Measurements from ENCODE around the gene RETREG3.
"Not testable (repeated sequence)": the region's sequence is repeated elsewhere in the genome, so short reads cannot be mapped to it uniquely, and the experiment has no call there.

The RETREG3 gene, protein sequence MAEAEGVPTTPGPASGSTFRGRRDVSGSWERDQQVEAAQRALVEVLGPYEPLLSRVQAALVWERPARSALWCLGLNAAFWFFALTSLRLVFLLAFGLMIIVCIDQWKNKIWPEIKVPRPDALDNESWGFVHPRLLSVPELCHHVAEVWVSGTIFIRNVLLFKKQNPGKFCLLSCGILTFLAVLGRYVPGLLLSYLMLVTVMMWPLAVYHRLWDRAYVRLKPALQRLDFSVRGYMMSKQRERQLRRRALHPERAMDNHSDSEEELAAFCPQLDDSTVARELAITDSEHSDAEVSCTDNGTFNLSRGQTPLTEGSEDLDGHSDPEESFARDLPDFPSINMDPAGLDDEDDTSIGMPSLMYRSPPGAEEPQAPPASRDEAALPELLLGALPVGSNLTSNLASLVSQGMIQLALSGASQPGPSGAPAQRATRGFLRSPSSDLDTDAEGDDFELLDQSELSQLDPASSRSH

DNA sequence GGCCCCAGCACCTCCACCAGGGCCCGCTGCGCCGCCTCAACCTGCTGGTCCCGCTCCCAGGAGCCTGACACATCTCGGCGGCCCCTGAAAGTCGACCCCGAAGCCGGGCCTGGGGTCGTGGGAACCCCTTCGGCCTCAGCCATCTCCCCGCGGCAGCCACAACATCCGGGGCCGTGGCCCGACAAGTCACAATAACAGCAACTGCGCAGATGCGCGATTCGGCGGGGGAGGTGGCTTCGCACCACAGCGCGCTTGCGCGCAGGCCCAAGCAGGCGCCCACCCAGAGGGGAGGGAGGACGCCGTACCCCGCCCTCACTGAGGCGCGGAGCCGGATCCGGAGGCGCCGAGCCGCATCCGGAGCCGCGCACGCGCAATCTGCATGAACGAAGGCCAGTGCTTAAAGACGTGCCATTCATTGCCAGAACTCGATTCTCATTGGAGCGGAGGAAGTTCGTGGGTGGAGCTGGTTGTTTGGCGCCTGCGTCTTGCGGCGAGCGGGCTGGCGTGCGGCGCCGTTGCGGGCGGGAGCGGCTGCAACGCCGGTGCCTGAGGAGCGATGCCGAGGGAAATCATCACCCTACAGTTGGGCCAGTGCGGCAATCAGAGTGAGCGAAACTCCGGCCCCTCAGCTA, at the start of gene RETREG3, which contains the start of gene TUBG1:
TSS of gene RETREG3 (minus strand) at position 193 of the 632 bp plus-strand sequence. CDS start at position 143, 50 bp downstream.
TSS of gene TUBG1 (plus strand) at position 502 of the 632 bp plus-strand sequence. CDS start at position 557, 55 bp downstream.
- DNase-seq (ENCODE audit: low spot score), result peak; percentile 99

DNA sequence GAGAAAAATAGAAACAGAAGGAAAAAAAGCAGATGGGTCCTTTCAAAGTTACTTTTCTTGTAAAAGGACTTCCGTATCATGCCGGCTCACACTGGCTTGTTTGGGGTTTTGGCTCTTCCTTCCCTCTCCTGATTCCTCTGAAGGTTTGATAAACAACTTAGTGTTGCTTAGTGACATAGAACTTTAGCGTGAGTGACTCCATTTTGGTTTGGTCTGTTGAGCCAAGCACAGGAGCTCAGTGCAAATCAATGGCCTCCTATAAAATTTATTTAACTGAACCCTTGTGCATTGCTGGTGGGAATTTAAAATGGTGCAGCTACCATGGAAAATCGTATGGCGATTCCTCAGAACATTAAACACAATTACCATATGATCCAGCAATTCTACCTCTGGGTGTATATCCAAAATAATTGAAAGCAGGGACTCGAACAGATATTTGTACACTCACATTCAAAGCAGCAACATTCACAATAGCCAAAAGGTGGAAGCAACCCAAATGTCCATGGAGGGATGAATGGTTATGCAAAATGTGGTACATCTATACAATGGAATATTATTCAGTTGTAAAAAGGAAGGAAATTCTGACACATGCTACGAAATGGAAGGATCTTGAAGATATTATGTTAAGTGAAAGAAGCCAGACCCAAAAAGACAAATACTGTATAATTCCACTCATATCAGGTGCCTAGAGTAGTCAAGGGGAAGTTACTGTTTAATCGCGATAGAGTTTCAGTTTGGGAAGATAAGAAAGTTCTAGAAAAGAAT, 48.8 kb upstream of the RETREG3 start:
- no peak for DNase-seq (ENCODE audit: low spot score)

DNA sequence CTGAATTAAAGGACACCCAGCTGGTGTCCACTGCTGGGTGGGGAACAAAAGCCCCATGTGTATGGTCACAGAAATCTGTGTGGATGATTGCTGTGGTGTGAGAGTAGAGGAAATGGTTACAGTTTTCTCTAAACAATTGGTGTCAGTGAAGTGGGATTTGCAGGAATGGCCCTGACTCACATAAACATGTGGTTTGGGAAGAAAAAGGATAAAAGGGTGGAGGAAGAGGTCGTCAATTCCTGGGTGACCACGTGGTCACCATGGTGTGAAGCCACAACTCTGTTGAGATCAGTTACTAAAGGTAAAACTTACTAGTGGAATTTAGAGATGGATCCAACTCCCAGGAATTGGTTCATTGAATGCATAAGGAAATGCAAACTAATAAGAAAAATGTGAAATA, 46.4 kb upstream of the RETREG3 start:
- no peak for DNase-seq (ENCODE audit: low spot score)

DNA sequence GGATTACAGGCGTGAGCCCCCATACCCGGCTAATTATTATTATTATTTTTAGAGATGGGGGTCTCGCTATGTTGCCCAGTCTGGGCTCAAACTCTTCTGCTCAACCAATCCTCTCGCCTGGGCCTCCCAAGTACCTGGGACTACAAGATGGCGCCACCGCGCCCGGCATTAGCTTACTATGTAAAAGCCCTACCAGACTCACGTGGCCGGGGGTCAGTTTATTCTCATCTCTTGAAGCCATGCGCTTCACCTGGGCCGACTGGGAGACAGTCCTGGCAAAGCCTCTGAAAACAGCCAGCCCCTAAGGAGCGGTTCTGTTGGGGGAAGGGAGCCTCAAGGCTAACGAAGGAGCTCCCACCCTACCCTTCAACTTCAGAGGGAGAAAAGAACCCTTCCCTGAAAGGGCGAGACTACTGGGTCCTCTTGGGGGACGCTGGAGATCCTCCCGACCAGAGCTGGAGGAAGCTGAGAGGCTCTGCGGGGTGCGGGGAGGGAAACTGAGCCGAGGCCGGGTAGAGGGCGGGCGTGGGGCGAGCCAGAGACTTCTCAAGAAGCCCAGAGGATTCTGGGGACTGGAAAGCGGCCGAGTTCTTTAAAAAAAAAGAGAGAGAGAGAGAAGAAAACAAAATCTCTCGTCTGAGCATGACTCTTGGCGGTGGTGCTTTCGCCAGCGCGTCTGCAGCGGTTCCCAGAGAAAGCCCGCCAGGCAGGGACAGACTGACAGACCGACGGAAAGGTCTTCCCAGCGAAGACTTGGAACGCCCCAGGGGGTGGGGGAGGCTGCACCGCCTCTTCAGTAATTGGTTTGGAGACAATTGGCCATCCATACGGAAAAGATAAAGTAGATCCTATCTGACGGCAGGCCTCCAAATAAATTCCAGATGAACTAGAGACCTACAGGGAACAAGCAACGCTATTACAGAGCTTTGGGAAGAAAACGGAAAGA, 44.3 kb upstream of the RETREG3 start:
- DNase-seq (ENCODE audit: low spot score), result peak; percentile 70

DNA sequence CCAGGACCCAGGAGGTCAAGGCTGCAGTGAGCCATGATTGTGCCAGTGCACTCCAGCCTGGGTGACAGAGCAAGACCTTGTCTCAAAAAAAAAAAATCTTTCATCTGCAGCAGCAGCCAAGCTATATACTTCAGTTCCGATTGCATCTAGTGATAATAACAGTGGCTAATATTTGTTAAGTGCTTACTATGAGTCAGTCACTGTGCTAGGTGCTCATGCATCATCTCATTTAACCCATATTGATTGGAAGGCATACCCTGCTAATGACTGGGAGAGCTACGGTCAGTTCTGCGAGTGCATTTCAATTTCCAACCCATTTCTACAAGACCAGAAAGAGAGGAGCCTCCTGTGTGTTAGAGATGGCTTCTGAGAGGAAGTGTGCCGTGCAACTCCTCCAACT, 42.2 kb upstream of the RETREG3 start:
- no peak for DNase-seq (ENCODE audit: low spot score)

DNA sequence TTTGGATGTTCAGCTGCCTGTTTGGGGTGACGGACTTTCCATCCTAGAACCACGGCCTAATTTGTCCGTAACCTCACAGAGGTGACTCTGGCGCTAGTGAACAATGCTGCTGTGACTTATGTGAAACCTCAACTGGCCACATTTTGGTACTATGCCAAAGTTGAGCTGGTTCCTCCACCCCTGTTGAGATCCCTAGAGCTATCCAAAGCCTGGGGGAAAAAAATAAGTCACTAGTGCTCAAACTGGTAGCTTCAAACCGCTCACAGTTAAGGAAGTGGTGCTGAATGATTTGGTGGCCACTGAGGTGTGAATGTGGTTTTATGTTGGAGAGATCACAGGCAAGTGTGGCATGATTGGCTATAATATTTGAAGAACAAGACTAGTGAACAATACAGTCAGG, 38.6 kb upstream of the RETREG3 start:
- no peak for DNase-seq (ENCODE audit: low spot score)

DNA sequence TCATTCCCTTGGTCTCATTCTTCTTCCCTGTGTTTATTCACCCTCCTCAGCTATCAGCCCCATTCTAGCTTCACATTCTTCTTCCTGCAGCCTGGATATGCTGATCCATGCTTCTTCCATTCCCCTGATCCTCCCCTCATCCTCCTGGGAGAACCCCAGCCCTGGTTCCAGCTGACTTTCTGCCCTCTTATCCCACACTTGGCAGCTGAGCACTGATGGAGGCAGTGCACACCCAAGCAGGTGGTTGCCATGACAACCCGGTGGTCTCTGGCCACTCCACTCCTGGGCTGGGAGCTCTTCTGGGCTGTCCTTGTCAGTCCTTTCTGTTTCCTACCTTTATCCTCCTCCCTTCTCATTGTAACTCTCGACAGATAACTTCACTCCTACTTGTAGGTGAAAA, 33.2 kb upstream of the RETREG3 start:
- no peak for DNase-seq (ENCODE audit: low spot score)

DNA sequence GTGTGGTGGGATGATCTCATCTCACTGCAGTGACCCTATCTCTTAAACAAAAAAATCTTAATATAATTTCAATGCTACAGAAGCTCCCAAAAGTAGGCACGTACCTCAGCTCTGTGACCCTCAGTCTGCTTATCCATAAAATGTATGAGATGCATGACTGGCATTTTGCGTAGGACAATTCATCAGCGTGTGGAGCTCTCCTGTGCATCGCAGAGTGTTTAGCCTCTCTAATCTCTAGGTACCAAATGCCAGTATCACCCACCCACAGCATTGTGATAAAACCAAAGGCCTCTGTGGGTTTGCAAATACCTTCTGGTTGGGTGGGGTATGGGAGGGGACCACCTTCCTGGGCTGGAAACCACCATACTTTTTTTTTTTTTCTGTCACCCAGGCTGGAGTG, 30.9 kb upstream of the RETREG3 start:
- no peak for DNase-seq (ENCODE audit: low spot score)

DNA sequence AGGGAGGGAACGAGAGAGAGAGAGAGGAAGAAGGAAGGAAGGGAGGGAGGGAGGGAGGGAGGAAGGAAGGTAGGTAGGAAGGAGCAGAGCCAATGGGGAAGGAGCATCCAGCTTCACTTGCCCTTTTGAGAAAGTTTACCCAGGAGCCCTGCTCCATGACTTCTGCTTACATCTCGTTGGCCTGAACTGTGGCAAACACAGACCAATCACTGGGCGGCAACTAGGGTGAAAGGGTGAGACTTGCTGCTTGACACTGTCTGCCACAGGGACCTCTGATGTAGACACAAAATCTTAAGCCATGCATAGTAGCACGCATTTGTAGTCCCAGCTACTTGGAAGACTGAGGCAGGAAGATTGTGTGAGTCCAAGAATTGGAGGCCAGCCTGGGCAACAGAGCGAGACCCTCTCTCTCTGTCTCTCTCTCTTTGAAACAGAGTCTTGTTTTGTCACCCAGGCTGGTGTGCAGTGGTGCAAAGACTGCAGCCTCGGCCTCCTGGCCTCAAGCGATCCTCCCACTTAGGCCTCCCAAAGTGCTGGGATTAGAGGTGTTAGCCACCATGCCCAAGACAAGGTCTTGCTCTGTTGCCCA, 30.4 kb upstream of the RETREG3 start:
- no peak for DNase-seq (ENCODE audit: low spot score)

DNA sequence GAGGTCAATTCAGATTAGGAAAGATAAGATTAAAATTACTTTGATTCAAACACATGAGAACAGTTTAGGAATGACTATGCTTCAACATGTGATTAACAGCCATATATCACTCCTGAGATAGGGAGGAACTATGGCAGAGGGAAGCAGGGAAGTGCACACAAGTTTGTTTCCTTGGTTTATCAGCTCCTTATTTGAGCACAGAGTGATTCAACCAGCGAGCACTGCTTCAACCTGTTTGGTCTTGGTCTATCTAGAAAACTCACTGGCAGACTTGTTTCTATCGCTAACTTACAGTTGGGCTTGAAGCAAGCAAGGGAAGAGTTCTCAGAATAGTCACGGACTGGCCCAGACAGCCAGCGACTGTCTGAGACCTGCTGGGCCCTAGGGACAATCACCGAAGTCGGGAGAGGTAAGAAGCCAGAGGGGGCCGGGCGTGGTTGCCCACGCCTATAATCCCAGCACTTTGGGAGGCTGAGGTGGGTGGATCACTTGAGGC, 23.8 kb upstream of the RETREG3 start:
- DNase-seq (ENCODE audit: low spot score), result no peak

DNA sequence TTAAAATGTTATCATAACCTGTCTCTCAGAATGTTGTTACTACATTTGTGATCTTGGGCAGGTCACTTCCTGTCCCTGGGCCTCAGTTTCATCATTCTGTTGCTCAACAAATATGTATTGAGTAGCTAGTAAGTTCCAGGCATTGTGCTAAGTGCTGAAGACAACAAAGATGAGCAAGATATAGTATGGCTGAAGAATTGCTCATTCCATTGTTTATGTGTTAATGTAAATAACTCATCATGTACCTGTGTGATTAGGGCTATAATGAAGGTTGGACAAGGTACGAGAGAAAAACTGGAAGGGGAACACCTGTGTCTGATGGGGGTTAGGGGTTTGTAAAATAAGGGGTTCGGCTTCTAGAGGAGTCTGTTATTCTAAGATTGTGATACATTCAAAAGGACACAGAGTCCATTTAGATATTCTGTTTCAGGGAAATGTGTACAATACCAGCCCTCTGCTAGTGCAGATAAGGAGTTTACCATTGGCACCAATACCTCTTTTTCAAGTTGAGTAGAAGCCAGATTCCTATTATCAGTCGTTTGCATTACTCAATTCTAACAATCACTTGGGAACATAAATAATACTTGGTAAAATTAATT, 20.3 kb upstream of the RETREG3 start:
- DNase-seq (ENCODE audit: low spot score), result no peak

DNA sequence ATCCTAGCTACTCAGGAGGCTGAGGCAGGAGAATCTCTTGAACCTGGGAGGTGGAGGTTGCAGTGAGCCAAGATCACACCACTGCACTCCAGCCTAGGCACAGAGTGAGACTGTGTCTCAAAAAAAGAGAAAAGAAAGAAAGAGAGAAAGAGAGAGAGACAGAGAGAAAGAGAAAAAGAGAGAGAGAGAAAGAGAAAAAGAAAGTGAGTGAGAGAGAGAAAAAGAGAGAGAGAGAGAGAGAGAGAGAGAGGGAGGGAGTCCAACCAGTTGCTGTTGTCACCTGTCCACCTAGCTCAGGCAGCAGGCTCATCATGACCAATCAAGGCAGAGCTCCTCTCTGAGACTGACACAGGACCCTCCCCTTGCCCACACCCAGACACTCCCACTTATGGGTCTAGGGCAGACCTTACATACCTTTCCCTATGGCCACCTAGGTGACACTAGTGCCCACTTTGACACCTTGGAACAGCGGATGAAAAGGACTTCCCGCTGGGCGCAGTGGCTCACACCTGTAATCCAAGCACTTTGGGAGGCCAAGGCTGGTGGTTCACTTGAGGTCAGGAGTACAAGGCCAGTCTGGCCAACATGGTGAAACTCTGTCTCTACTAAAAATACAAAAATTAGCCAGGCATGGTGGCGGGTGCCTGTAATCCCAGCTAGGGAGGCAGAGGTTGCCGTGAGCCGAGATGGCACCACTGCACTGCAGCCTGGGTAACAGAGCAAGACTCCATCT, 18.0 kb upstream of the RETREG3 start:
- DNase-seq (ENCODE audit: low spot score), result not testable (repeated sequence)

DNA sequence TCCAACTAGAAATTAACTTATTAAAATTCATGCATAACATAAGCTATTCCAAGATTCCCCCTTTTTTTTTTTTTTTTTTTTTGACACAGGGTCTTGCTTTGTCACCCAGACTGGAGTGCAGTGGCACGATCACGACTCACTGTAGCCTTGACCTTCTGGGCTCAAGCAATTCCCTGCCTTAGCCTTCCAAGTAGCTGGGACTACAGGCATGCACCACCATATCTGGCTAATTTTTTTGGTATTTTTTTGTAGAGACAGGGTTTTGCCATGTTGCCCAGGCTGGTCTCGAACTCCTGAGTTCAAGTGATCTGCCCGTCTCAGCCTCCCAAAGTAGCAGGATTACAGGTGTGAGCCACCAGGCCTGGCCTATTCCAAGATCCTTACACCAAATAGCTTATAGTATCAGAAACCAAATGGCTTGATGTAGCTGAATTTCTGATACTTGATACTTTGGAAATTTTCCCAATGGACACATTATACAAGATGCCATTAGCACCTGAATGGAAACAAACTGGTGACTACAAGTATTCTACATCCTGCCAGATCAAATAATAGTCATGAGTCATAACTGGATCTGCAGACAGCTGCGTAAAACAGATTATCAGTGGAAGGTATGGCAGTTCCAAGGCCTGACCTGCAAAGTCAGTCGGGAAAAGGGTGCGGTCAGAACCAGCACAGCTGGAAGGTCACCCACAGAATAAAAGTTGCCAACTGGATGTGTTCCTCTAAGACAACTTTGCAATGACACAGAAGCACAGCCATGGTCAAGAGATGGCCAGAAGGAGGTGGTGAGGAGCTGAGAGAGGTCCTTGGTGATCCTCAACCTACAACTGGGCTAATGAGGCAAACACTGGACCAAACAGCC, 14.8 kb upstream of the RETREG3 start:
- no peak for DNase-seq (ENCODE audit: low spot score)

DNA sequence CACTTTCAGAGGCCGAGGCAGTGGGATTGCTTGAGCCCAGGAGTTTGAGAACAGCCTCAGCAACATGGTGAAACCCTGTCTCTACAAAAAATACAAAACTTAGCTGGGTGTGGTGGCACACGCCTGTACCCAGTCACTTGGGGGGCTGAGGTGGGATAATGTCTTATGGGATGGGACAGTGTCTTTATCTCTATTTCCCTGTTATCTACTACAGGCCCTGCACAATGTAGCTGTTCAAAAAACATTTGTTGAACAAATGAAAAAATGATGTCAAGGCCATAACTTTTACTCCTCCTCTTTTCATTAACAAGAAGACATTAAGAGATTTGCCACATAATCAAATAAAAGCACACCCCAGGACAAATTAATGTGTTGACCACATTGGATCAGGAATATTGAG, 14.1 kb upstream of the RETREG3 start:
- DNase-seq (ENCODE audit: low spot score), result no peak

DNA sequence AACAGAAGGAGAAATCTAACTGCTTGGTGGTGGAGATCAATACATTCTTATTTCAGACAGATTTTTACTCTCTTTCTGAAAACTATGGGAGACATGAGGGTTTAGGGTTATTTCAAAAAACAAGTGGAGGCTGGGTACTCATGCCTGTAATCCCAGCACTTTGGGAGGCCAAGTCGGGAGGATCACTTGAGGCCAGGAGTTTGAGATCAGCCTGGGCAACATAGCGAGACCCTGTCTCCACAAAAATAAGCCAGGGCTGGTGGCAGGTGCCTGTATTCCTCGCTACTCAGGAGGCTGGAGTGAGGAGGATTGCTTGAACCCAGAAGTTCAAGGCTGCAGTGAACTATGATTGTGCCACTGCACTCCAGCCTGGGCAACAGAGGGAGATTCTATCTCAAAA, 12.8 kb upstream of the RETREG3 start:
- not testable (repeated sequence) for DNase-seq (ENCODE audit: low spot score)

DNA sequence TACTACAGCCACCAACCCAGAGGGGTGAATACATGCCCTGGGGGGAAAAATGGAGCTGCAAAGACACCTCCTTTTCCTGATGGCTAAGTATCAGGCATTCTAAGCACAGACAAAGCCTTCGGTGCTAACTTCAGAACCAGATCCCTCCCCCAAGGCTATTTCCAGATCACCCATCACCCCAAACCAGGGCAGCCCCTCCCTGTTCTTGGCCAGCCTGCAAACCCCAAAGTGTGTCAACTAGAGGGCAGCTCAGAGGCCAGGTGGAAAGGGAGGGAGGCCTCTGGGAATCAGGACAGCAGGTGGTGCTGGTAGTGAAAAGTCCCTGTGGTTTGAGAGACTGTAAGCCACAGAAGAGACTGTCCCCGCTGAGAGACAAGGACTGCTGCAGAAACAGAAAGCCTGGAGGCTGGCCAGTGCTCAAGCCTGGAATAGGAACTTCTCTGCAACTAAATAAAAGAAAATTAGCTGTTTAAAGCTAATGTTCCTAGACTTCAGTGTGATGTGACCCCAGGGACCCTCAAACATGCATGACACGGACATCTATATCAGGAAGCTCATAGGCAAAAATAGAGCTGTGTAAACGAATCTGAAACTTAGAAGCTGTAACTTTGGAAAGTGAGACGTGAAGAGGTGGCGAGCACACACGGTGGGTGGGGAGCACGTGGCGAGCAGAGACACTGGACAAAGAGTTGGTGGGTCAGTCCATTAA, 9.4 kb upstream of the RETREG3 start:
- DNase-seq (ENCODE audit: low spot score), result no peak

DNA sequence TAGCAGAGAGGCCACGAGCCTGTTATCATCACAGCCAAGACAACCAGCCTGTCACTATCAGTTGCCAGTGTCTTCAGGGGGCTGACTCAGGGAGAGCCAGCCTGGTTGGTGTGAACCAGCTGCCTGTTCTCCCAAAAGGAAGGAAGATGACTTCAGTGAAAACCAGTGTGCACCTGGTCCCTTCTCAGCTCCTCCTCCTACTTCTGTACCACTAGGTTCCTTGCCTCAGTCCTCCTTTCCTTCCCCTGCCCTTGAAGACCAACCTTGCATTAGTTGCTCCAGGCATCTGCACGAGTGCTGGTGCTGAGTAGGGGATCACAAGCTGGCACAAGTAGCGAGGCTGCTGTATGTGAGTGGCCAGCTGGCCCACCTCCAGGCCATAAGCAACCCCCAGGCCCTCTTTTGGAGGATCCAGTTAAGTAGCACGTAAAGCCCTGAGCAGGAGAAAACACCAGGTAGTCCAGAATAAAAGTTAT, 8.8 kb upstream of the RETREG3 start:
- no peak for DNase-seq (ENCODE audit: low spot score)

Measured in left forelimb (tissue), 1 donor.